GM12891 (cell line): ENCODE results near the gene RNF167.

Experiments
- POLR2A ChIP-seq: IDR thresholded peaks from 2 replicates; pipeline ENCODE4 v1.6.1; 2011; ENCODE audit warnings: low read depth, low read length, control low read depth
- POLR2AphosphoS5 ChIP-seq: IDR thresholded peaks from 2 replicates; pipeline ENCODE4 v1.6.1; 2011; ENCODE audit warnings: low read depth, low read length, control low read depth
- POU2F2 ChIP-seq: IDR thresholded peaks from 2 replicates; pipeline ENCODE4 v1.6.1; 2011; ENCODE audit warnings: low read depth, mild to moderate bottlenecking, control low read depth, low read length, moderate library complexity
- SPI1 ChIP-seq: IDR thresholded peaks from 2 replicates; pipeline ENCODE4 v1.6.1; 2011; ENCODE audit warnings: low read depth, low read length, control low read depth
- TAF1 ChIP-seq: IDR thresholded peaks from 2 replicates; pipeline ENCODE4 v1.6.1; 2011; ENCODE audit warnings: low read depth, low read length, control low read depth

DNA sequence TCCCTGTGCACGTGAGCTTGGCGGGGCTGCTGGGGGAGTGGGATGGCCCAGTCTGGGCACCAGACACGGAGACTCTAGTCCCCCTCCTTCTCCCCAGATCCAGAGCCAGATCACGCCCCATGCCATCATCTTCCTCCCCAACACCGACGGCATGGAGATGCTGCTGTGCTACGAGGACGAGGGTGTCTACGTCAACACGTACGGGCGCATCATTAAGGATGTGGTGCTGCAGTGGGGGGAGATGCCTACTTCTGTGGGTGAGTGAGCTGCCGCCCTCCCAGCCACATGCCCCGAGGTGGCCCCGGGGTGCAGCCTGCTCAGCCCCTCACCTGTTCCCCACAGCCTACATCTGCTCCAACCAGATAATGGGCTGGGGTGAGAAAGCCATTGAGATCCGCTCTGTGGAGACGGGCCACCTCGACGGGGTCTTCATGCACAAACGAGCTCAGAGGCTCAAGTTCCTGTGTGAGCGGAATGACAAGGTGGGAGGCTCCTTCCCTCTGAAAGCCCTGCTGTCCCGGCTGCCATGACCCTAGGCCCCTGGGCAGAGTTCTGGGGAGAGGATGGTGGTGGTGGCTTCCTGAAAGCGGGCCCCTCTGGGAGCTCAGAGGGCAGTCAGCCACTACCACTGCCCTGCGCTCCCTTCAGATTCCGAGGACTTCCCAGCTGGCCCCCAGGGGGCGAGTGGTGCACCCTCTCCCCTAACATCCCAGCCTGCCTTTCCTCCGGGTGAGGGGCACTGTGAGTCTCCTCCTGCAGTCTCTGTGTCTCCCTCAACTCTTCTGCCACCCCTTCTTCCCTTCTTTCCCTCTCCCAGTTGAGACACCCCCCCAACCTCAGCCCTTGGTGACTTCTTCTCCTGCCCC is 43.5 kb upstream of the RNF167 start:
- no peak for TF ChIP-seq POLR2AphosphoS5
- no peak for TF ChIP-seq POLR2A
- TF ChIP-seq TAF1: no peak
- no peak for TF ChIP-seq POU2F2
- TF ChIP-seq SPI1: no peak
